GM21423 (cell line): Measurements from ENCODE around the gene FBXL19.

ENCODE experiments used
- ATAC-seq: cut with Tn5 transposase; IDR thresholded peaks from one replicate; pipeline ENCODE4 v1.9.1; 2021; ENCODE audit warnings: mild to moderate bottlenecking, moderate library complexity; ENCODE audit not compliant: unreplicated experiment

Gene FBXL19

DNA sequence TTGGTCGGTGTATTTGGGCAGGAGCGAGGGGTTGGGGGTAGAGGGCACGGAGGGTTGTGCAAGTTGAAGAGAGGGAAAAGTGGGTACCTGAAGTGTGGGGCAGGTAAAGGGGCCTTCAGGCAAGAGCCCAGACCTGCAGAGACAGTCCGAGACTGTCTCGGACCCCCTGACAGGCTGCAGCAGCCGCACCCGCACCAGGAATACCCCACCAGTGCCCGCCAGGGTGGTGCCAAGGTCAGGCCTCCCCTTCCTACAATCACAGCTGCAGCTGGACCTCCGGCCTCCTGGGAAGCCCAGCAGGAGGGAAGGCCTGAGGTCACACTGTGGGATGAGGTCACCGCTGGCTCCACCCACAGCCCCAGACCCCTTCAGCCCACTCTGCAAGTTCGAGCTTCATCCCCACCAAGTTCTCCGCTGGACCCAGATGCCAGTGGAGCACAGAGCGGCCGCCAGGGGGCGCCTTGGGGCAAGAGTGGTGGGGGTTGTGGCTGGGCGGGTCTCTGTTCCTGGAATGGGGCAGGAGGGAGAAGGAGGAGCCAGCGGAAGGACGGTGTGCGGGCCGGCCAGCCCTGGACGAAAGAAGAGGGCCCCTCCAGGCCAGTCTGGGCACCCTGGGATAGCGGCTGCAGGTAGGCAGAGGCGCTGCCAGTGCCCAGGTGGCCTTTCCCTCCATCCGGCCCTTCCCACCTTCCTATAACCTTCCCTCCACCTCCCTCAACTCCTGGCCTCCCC is 61.5 kb downstream of the FBXL19 start, which contains the start of gene HSD3B7:
TSS of gene HSD3B7 (plus strand) at position 539 of the 732 bp plus-strand sequence. CDS start 452 bp downstream, outside the sequence.
- peak; percentile 63 for ATAC-seq

DNA sequence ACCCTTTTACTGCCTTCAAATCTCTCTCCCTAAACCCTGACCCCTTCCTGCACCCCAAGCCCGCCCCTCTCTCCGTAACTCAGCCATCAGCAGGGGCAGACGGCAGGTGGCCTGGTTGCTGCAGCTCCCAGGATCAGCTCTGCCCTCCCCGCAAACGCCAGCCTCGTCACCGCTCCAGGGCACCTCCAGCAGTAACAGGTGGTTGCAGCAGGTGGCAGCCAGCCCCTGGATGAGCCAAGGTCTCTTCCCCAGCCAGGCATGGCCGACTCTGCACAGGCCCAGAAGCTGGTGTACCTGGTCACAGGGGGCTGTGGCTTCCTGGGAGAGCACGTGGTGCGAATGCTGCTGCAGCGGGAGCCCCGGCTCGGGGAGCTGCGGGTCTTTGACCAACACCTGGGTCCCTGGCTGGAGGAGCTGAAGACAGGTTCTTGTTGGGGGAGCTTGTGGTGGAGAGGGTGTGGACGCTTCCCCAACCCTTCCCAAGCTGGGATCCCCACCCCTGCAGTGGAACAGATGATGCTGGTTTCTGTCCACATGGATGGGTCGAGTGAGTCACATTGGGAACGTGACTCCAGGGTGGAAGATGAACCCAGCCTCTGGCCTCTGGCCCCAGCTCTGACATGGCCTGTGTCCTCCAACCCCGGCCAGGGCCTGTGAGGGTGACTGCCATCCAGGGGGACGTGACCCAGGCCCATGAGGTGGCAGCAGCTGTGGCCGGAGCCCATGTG is 62.2 kb downstream of the FBXL19 start:
- no peak for ATAC-seq

DNA sequence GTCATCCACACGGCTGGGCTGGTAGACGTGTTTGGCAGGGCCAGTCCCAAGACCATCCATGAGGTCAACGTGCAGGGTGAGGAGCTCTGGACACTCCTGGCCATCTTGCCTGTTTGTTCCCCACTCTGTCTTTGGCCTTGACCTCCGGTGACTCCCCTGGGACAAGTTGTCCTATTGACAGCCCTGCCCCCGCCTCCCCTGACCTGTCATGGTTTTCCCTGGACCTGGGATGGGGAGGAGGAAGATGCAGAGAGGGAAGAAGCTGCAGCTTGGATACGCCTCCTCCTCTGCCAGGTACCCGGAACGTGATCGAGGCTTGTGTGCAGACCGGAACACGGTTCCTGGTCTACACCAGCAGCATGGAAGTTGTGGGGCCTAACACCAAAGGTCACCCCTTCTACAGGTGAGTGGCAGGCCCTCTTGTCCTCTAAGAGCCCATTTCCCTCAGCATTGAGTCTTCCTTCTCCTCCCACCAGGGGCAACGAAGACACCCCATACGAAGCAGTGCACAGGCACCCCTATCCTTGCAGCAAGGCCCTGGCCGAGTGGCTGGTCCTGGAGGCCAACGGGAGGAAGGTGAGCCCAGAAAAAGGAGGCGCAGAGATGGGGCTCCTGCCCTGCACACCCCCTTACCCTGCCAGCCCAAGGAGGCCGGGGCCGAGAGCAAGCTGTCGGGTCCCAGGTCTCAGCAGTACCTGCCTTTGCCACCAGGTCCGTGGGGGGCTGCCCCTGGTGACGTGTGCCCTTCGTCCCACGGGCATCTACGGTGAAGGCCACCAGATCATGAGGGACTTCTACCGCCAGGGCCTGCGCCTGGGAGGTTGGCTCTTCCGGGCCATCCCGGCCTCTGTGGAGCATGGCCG is 63.0 kb downstream of the FBXL19 start:
- ATAC-seq: no peak

DNA sequence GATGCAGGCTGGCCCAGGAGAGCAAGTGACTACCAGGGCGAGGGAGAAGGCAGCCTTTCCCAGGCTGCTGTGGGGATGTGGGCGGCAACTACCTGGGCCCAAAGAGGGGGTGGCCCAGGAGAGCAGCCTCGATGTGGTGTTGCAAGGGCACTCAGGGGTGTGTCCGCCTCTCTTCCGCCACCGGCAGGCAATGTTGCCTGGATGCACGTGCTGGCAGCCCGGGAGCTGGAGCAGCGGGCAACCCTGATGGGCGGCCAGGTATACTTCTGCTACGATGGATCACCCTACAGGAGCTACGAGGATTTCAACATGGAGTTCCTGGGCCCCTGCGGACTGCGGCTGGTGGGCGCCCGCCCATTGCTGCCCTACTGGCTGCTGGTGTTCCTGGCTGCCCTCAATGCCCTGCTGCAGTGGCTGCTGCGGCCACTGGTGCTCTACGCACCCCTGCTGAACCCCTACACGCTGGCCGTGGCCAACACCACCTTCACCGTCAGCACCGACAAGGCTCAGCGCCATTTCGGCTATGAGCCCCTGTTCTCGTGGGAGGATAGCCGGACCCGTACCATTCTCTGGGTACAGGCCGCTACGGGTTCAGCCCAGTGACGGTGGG is 64.3 kb downstream of the FBXL19 start:
- ATAC-seq: no peak

DNA sequence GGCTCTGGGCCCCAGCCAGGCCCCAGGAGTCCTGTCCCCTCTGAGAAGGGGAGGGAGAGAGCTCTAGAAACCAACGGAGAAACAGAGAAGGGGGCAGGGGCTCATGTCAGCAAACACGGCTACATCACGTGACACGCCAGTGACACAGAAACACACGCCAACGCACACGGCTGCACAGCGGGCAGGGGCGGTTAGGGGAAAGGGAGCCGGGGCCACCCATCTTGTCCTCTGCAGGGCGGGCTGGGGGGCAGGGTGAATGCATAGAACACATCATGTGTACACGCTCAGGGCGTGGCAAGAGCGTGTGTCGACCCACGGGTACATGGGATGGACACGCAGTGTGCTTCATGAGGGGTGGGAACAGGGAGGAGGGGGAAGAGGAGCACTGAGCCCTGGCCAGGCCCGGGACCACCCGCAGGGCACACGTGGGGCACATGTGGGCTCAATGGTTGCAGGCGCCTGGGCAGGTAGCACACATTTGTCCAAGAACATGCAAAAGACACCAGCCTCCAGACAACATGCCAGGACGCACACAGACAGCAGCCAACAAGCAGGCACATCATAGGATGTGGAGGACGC is 66.2 kb downstream of the FBXL19 start:
- ATAC-seq: no peak

DNA sequence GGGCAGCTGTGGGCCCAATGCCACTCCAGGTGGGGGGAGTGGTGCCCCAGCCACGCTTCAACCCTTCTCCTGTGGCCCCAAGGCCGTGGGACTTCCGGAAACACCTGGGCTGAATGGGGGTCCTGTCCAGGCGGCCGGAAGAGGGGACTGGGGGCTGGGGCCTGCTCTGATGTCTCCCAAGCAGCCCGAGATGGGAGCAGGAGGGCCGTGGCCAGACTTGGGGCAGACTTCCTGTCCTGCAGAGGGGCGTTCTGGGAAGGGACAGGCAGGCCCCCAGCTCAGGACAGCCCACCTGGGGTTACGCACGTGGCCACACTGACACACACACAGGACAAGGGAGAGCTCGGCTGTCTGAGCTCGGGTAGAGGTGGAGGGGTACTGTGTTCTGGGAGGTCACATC is 66.7 kb downstream of the FBXL19 start:
- ATAC-seq: no peak

DNA sequence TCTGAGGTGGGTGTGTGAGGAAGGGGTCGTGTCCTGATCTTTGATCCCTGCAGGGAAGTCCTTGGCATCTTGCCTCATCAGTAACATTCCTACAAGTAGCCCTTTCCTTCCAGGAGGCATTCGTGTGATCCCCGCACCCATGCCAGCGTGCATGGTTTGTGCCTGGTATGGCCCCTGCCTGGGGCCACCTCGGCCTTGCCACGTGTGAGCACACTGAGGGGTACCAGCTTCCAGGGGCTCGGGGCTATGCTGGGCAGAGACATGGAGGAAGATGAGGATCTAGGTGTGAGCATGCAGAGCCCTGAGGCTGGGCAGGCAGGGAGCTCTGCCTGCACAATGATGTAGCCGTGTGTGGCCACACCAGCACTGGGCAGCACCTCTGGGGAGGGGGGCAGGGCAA is 67.7 kb downstream of the FBXL19 start:
- ATAC-seq: no peak

DNA sequence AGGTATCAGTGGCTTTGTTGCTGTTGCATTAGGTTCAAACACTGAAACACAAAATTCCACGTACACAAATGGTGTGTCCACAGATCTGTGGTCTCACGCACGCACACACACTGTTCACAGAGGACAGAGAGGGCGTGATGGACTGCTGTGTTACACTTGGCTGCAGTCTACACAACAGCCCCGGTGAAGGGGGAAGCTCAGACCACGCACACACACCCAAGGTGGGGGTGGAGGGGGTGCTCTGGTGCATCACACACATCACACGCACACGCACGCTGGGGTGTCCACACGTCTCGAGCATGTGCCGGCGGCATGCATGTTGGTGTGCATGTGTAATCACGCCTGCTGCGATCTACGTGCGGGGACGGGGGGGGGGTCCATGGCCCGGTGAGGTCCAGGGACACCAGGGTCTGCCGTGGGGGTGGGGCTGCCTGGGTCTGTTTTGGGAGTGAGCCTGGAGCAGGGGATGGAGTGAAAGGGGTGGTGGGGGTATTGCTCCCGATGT is 69.0 kb downstream of the FBXL19 start:
- no peak for ATAC-seq

DNA sequence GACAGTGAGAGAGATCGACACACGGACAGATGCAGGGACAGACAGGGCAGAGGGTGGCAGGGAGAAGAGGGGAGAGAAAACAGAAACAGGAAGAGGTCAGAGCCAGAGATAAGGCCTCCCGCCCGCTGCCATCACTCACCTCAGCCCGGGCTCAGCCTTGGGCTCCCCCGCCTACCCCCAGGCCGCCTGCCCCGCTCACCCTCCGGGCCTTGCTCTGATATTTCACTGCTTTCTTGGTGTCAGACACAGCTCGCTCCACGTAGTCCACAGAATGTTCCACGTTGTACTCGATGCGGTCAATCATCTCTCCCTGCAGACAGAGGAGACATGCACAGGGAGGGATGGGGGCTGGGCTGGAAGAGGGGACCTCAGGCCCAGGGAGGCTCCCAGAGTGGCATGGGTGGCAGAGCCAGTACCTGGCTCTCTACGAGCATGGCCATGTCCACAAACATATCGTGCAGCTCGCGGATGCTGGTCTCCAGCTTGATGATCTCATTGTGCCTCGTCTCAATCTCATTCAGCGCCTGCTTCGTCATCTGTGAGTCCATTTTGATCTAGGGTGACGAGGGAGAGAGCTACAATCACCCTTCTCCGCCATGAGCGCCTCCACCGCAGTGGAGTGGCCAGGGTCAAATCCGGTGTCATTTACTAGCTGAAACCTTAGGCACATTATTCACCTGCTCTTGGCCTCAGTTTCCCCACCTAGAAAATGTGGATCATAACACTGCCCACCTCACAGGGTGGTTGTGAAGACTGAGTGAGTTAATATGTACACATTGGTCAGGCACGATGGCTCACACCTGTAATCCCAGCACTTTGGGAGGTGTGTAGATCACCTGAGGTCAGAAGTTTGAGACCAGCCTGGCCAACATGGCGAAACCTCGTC is 69.8 kb downstream of the FBXL19 start:
- ATAC-seq: no peak

DNA sequence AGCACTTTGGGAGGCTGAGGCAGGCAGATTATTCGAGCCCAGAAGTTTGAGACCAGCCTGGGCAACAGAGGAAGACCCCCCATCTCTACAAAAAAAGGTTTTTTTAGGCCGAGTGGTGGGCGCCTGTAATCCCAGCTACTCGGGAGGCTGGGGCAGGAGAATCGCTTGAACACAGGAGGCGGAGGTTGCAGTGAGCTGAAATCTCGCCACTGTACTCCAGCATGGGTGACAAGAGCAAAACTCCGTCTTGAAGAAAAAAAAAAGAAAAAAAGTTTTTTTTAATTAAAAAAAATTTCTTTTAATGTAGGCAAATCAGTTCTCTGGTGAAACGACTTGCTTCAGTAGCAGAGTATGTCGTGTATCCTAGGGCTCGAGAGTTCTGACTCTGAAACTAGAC is 72.6 kb downstream of the FBXL19 start:
- ATAC-seq: no peak

DNA sequence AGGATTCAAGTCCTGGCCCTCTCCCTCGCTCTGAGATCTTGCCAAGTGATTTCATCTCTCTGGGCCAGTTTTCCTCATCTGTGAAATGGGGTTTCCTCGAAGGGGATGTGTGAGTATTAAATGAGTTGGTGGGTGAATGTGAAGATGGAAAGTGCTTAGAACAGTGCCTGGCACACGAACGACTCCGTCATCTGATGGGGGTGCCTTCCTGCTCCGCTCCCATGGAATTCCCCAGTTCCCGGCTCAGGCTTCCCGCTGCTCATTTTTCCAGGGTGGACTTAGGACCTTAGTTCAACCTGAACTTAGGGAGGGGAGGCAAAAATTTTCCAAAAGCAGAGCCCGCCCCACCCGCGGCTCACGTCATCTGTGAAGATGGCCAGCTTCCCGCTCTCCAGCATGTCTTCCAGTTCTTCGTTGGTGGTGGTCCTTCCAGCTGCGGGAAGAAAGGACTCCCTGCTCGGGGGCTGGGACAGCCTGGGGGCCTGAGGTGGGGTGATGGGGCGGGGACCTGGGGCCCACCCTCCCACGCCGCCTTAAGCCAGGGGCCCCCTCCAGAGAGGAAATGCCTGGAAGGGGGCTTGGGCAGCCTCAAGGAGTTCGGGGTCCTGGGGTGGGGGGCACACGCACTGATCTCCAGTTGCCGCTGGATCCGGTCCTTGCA is 73.1 kb downstream of the FBXL19 start:
- no peak for ATAC-seq

DNA sequence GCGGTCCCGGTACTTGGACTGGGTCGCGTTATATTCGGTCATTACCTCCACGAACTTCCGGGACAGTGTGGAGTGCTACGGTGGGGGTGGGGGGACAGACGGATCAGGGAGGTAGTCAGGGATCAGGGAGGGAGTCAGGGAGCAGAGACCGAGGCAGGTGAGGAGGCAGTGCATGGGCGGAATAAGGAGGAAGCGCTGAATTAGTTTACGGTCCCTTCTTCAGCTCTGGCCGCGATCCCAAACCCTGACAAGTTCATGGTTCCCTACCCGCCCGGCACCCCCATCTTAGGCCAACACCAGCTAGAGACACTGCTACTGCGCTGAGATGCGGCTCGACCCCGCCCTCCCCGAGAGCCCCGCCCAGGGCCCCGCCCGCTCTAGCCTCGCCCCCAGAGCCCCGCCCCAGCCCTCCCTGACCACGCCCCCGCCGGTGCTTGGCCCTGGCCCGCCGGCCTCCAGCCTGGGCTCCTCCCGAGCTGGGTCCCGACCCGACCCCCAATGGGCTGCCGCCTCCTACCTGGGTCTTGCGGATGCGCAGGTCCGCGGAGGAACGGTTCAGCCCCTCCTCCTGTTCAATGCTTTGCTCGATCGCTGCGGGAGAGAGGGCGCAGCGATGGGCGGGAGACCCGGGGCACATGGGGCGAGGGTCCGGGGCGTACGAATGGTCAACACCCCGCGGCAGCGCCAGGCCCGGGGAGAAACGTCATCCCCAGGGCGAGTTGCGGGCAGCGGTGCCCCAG is 73.8 kb downstream of the FBXL19 start:
- peak; percentile 83 for ATAC-seq

DNA sequence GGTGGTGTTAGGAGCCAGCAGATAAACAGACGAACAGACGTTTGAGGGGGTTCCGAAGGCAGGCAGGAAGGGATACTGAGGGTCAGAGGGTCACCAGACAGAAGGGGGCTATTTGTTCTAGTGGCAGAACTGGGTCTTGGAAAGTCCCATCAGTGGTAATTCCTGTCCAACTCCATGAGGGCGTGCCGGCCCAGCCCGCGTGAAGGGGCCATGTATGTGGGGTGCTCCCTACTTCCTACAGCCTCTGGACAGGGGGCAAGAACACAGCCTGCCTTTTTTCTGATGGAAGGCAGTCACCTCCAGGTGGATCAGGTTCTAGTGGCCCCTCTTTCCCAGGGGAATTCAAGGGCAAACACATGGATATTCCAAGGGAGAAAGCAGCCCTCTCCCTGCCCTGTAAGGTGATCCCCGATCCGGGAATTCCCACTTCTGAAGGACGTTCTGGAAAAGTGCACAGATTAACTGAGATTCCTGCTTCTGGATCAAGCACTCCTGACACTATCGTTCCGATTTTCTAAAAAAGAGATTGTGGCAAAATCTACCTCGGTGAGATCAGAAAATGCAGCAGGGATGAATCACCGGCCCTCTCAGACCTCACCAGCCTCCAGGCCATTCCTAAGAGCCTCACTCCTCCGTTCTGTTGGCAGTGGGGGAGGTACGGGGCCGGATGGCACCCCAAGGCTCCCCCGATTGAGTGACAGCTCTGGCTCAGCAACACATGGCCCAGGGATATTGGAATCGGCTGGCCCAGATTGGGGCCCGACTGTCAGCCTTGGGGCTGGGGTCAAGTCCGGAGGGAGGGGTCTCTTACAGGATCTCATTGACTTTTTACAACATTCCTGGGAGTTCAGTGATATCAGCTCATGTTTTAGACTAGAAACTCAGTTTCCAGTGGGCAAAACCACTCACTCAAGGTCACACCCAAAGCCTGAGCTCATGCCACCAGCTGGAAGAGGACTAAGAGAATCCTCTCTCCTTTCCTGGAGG is 74.6 kb downstream of the FBXL19 start:
- ATAC-seq: no peak
